ENCODE measurements around the gene SDHA. TPM values are rescaled to one million over a fixed set of nuclear protein-coding genes. Genes with fewer than 3 reads are reported as not detected.
A peak's percentile ranks its signal among the peaks of the same experiment; 100 is the strongest.

SDHA gene
- total and polyA plus RNA-seq, 2 of the 13 experiments (the other 11 are each of a cell fraction or from before 2014, with no cell fraction given): 185 to 240 TPM

DNA sequence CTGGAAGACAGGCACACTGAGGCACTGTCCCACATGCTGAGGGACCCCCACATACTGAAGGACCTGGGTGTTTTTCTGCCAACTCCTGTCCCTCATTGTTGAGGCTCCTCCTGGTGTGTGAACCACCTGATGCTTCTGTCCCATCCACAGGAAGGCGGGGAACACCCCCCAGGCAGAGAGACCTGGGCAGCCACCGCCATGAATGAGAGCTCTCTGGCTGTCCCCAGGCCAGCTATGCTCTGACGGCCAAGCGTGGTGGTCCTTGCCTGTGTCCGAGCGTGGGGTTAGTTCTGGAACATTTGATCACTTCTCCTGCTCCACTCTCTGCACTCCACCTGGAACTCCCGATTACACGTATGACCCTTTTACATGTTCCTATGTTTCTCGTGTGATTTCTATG, 38.7 kb upstream of the SDHA start (continued):
- TF ChIP-seq MAFF (IDR thresholded peaks at IDR 0.05; ENCODE audit: low read depth, low read length): no peak

DNA sequence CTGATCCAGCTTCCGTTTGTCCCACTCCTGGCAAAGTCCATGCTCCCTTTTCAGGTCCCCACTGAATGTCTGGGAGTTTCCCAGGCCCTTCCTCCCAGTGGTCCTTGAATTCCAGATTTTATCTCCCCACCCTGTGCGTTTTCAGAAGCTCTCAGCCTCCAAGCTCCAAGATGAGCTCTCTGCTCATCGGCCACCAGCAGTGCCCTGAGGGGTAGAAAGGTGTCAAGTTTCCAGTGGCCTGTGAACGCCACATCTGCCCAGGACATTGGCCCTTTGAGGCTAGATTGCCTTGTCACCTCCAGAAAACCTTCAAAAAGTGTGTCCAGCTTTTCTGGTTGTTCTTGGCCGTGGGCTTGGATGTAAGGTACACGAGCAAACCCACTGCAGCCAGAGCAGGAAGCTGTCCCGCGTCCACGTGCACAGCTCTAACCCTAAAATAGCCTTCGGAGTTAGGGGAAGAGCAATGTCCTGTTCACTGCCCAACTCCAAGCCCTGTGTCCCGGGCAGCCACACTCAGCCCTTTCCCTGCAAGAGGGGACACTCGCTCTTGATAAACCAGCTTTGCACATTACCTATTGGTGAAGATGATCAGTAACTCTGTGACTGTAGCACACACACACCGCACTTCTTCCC, 37.7 kb upstream of the SDHA start:
- ATAC-seq: peak; percentile 43
- no peak for DNase-seq (ENCODE audit: low spot score)
- no peak for TF ChIP-seq LBX2 (CRISPR knock-in tag; IDR thresholded peaks at IDR 0.05; ENCODE audit: borderline replicate concordance)
- no peak for TF ChIP-seq ZNF296 (CRISPR knock-in tag; conservative IDR thresholded peaks at IDR 0.05)
- no peak for TF ChIP-seq ZNF44 (CRISPR knock-in tag; IDR thresholded peaks at IDR 0.05)
- TF ChIP-seq ZSCAN29 (CRISPR knock-in tag; conservative IDR thresholded peaks at IDR 0.05): no peak
- no peak for TF ChIP-seq ZNF776 (CRISPR knock-in tag; IDR thresholded peaks at IDR 0.05)
- no peak for TF ChIP-seq NFE2L1 (CRISPR knock-in tag; IDR thresholded peaks at IDR 0.05; ENCODE audit: borderline replicate concordance)
- TF ChIP-seq ZNF430 (CRISPR knock-in tag; IDR thresholded peaks at IDR 0.05): no peak
- TF ChIP-seq ZNF224 (CRISPR knock-in tag; IDR thresholded peaks at IDR 0.05): no peak
- TF ChIP-seq, protein P1, sequence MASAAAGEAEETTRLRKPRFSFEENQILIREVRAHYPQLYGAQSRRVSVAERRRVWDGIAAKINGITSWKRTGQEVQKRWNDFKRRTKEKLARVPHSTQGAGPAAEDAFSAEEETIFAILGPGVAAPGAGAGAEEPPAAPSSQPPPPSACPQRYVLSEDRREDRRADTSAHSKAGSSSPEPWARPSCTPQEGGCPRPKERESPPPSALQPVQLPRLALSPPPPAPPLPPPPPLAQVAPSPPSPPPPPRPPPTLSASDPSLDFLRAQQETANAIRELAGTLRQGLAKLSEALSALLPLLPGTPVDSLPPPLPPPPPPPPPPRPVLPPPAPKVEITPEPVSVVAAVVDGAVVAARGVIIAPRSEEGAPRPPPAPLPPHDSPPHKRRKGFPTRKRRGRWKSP (CRISPR knock-in tag; IDR thresholded peaks at IDR 0.05): no peak
- TF ChIP-seq SMAD9 (CRISPR knock-in tag; IDR thresholded peaks at IDR 0.05): no peak
- TF ChIP-seq PHF20 (CRISPR knock-in tag; IDR thresholded peaks at IDR 0.05): no peak
- Histone ChIP-seq H3K79me2 (ENCODE audit: insufficient read depth, low read length) (no peaks in the 10 kb centered on the region), H4K20me1 (ENCODE audit: insufficient read depth, low read length) (no peaks in the 10 kb centered on the region), H2AFZ (ENCODE audit: low read length) (no peak overlapping the region), H3K27me3 (ENCODE audit: control insufficient read depth in 1 of 2, insufficient read depth in 2 of 2, low read length in 2 of 2) (peaks cover 0 to 36% of the 10 kb centered on the region in 2 experiments), H3K27ac (ENCODE audit: extremely low read length, insufficient read depth, low read length) (no peak overlapping the region), H3K4me1 (ENCODE audit: insufficient read depth, low read length) (no peaks in the 10 kb centered on the region), H3K9ac (ENCODE audit: insufficient read depth, low read depth, low read length) (no peak overlapping the region), H3K36me3 (replicated peaks in 1 of 2; ENCODE audit: control insufficient read depth in 1 of 2, insufficient read depth in 2 of 2, low read length in 2 of 2) (no peaks in the 10 kb centered on the region), H3K9me3 (ENCODE audit: low read length) (no peaks in the 10 kb centered on the region), H3K4me3 (replicated peaks in 1 of 3; ENCODE audit: insufficient read depth in 1 of 3, low read depth in 2 of 3, low read length in 3 of 3) (no peak overlapping the region), H3K4me2 (ENCODE audit: low read depth, low read length) (no peak overlapping the region)
- 24% methylated on average over 8 of the region's 13 CpGs for WGBS (ENCODE audit: low lambda C conversion rate)
- CTCF ChIA-PET (ENCODE audit: low intra/inter-chr PET ratio, low total read pairs): no interaction called here
- no peak for FAIRE-seq
- in situ Hi-C loops (cut with HindIII; ENCODE audit: extremely low pct_ligation_motif_present, low pct_unique_long_range_greater_than_20kb) (no loop called here), intact Hi-C loops (cut with micrococcal nuclease; ENCODE audit: unreplicated experiment) (no loop called here)
- no TSS peak for BruUV-seq (replicated peaks)
- POLR2A ChIA-PET: no interaction called here
